Activated CD4-positive, alpha-beta T cell treated with anti-CD3 and anti-CD28 coated beads for 1 hour (primary cell): Measurements from ENCODE around the gene TCP11L1.
A peak's percentile ranks its signal among the peaks of the same experiment; 100 is the strongest.
"Not testable (repeated sequence)": the region's sequence is repeated elsewhere in the genome, so short reads cannot be mapped to it uniquely, and the experiment has no call there.

Source experiments
- DNase-seq: peaks from one replicate; pipeline ENCODE4 v3.0.0-alpha.2; 2020

Gene TCP11L1

GRCh38 chr11:33039274-33040032 is at the start of gene TCP11L1:
TCP11L1 (plus strand) TSS chr11:33039572; CDS start chr11:33043774, 4,202 bp downstream.
- peak; percentile 73 for DNase-seq

- no peak for DNase-seq
Observed at GRCh38 chr11:32990481-32990880, 48.9 kb upstream of the TCP11L1 start.

- DNase-seq = no peak
Observed at GRCh38 chr11:32991427-32991826, 47.9 kb upstream of the TCP11L1 start.

GRCh38 chr11:32991898-32992297 is 47.5 kb upstream of the TCP11L1 start:
- no peak for DNase-seq

- no peak for DNase-seq
Observed at GRCh38 chr11:33000181-33000580, 39.2 kb upstream of the TCP11L1 start.

- DNase-seq = no peak
Observed at GRCh38 chr11:33001281-33001680, 38.1 kb upstream of the TCP11L1 start.

GRCh38 chr11:33001751-33002542 is 37.4 kb upstream of the TCP11L1 start:
- no peak for DNase-seq

- no peak for DNase-seq
Observed at GRCh38 chr11:33005175-33005574, 34.2 kb upstream of the TCP11L1 start.

GRCh38 chr11:33006010-33006409 is 33.4 kb upstream of the TCP11L1 start:
- DNase-seq = no peak

GRCh38 chr11:33013755-33014154 is 25.6 kb upstream of the TCP11L1 start:
- no peak for DNase-seq

- DNase-seq = peak; percentile 64
Observed at GRCh38 chr11:33015621-33016551, 23.5 kb upstream of the TCP11L1 start, which contains the start of gene DEPDC7. DEPDC7 (plus strand) TSS chr11:33015878; CDS start chr11:33015956, 78 bp downstream.

GRCh38 chr11:33016654-33017053 is 22.7 kb upstream of the TCP11L1 start:
- no peak for DNase-seq

GRCh38 chr11:33017478-33017877 is 21.9 kb upstream of the TCP11L1 start:
- DNase-seq = no peak

GRCh38 chr11:33017965-33018364 is 21.4 kb upstream of the TCP11L1 start:
- DNase-seq = no peak

GRCh38 chr11:33018840-33019239 is 20.5 kb upstream of the TCP11L1 start:
- no peak for DNase-seq

GRCh38 chr11:33021501-33021900 is 17.9 kb upstream of the TCP11L1 start:
- DNase-seq = no peak

GRCh38 chr11:33021937-33022336 is 17.4 kb upstream of the TCP11L1 start:
- no peak for DNase-seq

- no peak for DNase-seq
Observed at GRCh38 chr11:33025339-33025722, 14.0 kb upstream of the TCP11L1 start.

- DNase-seq = no peak
Observed at GRCh38 chr11:33027233-33027632, 12.1 kb upstream of the TCP11L1 start.

- DNase-seq = no peak
Observed at GRCh38 chr11:33027846-33028536, 11.4 kb upstream of the TCP11L1 start.

- no peak for DNase-seq
Observed at GRCh38 chr11:33028537-33028914, 10.8 kb upstream of the TCP11L1 start.

GRCh38 chr11:33029218-33029617 is 10.2 kb upstream of the TCP11L1 start:
- not testable (repeated sequence) for DNase-seq
